HG03439 (cell line): Measurements from ENCODE around the gene SAMD11.

Experiments
- ATAC-seq: cut with Tn5 transposase; IDR thresholded peaks from one replicate; pipeline ENCODE4 v1.9.1; 2021; ENCODE audit warnings: mild to moderate bottlenecking, moderate library complexity; ENCODE audit not compliant: unreplicated experiment

The SAMD11 gene

GRCh38 chr1:905071-905749, 18.5 kb upstream of the SAMD11 start:
- ATAC-seq, result no peak

GRCh38 chr1:905811-906599, 17.7 kb upstream of the SAMD11 start:
- ATAC-seq, result no peak

DNA sequence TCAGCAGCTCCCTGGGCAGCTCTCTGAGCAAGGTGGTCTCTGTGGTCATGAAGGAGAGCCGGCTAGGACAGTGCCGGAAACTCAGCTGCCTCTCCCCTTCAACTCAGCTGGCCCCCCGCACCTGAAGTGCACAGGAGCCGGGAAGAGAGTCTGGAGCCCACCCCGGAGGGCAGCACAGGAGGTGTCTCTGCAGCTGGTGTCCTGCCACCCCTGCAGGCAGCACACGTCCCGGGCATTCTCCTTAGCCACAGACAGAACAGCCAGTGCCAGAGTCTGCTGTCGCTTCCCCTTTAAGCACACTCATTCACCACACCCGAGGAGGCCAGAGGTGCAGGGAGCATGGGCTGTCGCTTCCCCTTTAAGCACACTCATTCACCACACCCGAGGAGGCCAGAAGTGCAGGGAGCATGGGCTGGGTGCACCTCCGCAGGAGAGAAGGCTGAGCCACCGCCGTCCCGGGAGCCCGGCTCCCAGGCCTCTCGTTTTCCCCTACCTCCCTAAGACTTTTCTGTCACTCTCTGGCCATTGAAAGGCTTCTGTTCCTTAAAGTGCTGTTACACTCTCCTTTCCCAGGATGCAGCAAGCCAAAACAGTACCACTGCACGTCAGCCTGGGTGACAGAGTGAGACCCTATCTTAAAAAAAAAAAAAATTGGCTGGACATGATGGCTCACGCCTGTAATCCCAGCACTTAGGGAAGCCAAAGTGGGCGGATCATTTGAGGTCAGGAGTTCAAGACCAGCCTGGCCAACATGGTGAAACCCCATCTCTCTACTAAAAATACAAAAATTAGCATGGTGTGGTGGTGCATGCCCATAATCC, 16.9 kb upstream of the SAMD11 start:
- no peak for ATAC-seq

DNA sequence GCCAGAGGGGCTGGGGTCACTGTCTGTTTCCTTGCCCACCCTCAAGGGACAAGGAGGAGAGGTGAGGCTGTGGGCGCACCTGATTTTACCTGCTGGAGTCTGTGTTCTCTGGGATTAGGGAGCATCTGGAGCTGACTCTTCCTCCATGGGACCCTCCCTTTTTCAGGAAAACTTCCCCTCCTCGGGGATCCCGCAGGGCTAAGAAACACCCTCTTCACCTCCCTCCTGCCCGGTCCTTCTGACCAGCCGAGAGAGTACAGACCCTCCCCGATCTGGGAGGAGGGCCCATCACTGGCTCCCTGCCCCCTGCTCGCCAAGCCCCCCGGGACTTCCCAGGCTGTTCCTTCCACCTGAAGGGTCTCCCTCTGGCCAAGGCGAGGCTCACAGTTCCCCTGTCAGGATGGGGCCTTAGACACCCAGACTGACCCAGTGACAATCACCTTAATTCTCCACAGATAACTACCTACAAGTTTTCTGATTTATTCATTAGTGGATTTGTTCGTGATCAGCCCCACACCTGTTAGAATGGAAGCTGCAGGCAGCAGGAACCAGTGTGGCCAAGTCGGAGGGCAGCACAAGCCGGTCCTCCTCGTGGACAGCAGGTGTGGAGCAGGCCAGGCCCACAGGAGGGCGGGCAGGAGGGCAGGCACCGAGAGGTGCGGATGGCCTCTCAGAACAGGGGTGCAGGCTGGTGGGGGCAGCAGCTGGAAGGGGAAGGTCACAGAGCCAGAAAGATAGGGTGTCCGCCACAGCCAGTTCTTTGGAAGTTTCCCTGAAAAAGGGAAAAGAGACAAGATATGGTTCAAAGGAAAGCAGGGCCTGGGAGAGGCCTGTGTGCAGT, 15.9 kb upstream of the SAMD11 start:
- ATAC-seq, result no peak

- ATAC-seq, result no peak
These were observed 15.1 kb upstream of the SAMD11 start for GRCh38 chr1:908661-909060.

- no peak for ATAC-seq
These were observed 13.8 kb upstream of the SAMD11 start for GRCh38 chr1:909861-910310.

DNA sequence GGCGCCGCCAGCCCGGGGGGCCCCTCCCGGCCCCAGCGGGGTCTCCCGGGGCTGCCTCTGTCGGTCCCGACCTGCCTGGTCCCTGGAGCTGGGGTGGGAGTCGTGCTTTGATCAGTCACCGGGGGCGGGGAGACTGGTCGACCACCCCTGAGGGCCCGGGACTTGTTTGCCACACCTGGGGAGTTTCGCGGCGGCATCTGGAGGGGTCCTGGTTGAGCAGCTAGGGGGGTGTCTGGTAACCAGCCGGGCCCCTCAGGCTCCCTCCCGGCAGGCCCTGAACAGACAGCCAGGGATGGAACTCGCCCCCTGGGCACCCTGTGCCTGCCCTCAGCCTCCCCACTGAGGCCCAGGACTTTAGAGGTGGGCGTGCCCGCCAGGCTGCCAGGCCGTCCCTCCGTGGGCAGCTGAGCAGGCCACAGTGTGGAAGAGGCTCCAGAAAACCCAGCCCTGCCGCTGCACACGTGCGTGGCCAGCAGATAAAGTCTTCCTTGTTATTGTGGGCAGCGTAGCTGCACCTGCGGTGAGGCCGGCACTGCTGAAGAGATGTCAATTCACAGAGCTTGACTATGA, 13.3 kb upstream of the SAMD11 start:
- no peak for ATAC-seq

- no peak for ATAC-seq
These were observed 12.6 kb upstream of the SAMD11 start for GRCh38 chr1:910881-911721.

- no peak for ATAC-seq
These were observed 11.6 kb upstream of the SAMD11 start for GRCh38 chr1:911875-912739.

DNA sequence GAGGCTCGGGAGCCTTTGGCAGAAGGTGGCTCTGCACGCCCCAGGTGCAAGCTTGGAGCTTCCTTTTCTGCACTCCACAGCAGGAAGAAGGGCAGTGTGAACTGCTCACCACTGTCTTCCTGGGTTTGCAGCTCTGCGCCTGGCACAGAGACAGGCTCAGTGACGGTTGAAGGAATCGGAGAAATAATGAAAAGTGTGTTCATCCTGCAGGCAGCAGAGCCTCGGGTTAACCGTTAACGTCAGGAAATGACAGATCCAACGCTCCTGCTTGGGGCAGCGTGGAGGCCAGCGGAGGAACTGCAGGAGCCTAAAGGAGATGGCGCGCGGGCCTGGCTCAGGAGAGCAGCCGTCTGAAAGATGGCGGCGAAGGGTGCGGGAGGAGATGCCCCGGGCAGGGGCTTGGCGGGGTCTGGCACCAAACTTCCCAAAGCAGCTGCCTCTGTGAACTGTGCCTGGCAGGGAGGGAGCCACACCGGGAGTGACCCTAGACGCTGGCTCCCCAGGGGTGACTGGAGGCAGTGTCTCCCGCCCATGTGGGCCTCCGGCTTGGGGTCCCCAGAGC, 10.9 kb upstream of the SAMD11 start:
- ATAC-seq, result no peak

DNA sequence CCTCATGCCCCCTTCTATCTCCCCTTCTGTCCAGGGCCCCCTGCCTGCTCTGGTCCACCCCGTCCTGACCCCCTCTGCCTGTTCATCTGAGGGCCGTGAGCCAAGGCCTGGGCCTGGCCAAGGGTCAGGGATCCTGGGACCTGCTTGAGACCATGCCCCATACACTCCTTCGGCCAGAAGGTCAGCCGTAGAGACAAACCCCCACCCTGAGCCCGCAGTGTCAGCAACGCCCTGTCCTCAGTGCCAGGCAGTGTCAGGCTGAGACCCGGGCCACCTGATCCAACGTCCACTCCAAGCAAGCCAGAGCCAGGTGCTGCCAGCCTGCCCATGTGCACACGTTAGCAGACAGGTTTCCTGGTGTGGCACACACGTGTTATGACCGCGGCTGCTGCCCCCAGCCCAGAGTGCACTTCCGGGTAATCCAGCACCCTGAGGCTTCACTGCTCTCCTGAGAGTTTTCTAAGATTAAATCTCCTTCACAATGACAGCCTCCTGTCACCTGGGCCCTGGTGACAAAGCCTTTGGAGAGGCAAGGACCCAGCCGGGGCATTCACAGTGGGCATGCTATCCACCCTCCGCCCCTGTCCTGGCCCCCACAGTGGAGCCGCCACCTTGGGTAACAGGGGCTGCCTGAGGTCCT, 10.1 kb upstream of the SAMD11 start:
- no peak for ATAC-seq

DNA sequence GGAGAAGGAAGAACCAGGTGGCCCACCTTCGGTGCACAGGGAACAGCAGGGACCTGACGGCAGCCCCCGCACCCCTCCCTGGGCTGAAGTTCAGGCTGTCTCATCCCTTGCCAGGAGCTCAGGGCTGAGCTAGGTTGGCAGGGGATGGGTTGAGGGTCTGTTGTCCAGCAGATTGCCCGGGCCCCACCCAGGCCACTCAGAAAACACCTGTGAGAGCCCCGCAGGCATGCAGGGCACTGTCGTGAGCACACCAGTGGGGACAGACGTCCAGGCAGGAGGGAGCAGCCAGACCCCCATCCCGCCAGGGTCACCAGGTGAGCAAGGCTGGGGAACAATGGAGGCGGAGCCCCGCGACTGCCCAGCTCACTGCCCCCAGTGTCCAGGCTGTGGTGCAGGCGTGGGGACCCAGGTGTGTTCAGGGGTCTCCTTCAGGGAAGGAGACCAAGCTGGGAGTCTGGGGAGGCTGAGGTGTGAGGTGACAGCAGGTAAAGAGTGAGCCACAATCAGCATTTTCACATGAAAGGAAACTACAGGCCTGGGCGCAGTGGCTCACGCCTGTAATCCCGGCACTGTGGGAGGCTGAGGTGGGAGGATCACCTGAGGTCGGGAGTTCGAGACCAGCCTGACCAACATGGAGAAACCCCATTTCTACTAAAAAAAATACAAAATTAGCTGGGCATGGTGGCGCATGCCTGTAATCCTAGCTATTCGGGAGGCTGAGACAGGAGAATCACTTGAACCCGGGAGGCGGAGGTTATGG, 9.4 kb upstream of the SAMD11 start:
- no peak for ATAC-seq

DNA sequence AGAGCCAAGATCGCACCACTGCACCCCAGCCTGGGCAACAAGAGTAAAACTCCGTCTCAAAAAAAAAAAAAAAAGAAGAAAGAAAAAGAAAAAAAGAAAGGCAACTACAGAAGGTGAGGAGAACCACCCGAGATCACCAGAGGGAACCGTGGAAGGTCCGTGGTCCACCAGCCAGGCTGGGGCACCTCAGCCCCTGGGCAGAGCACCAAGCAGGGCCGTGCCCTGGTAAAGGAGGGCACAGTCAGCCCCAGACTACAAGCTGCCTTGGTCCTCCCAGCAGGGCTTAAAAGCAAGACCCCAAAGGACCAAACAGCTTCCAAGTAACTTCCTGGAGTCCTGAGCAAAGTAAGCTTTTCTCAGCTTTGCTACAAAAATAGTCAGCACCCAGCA, 8.8 kb upstream of the SAMD11 start:
- no peak for ATAC-seq

- ATAC-seq, result no peak
These were observed 8.2 kb upstream of the SAMD11 start for GRCh38 chr1:915295-916172.

DNA sequence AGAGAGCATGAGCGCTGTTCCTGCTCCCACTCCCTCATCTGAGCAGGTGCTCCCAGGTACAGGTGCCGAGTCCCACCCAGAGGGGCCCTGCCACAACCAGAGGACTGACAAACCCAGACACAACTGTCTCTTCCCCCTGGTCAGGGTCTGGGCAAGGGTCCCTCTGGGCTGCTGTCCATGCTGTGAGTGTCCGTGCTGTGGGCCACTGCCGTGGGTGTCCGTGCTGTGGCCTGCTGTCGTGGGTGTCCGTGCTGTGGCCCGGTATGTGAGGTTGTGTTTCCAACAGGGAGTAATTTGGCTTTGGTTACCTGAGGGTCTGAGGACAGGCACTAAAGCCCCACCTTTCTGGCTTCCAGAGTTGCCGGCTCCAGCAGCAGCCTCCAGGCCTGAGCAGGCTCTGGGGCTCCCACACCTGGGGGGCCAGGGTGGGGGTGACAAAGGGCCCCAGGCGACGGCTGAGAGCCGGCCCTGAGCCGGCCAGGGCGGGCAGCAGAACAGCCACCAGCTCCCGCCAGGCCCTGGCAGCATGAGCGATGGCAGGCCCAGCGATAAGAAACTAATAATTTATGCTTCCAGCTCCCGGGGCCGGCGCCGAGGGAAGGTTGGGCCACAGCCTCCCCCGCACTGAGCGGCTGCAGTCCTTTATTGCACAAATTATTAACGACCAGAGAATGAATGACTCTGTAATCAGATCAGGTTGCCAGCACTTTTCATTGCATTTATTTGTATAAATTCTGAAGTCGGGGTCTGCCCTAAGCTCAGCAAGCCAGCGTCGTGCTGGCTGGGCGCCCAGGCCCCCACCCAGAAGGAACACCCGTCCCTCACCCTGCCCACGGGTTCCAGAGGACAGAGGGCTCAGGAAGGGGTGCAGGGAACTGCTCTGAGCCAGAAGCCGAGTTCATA, 7.3 kb upstream of the SAMD11 start:
- ATAC-seq, result no peak
